Muscle layer of duodenum (tissue), 2 donors: Measurements from ENCODE around the gene PDK2.

Experiments
- H3K27ac ChIP-seq: one replicate; pipeline ENCODE4 v1.7.0; 2013; ENCODE audit warnings: mild to moderate bottlenecking, low read length
- H3K27me3 ChIP-seq: one replicate; pipeline ENCODE4 v1.7.0; 2013; ENCODE audit warnings: low read depth, mild to moderate bottlenecking, control low read depth, low read length
- H3K36me3 ChIP-seq, 2 donors: one replicate each; pipeline ENCODE4 v1.7.0; 2013; ENCODE audit warnings: low read length in 2 of 2, control low read depth in 1 of 2, mild to moderate bottlenecking in 1 of 2; ENCODE audit not compliant: insufficient read depth in 2 of 2, control insufficient read depth in 1 of 2
- H3K4me1 ChIP-seq, 2 donors: one replicate each; pipeline ENCODE4 v1.7.0; 2013; ENCODE audit warnings: low read length in 2 of 2, mild to moderate bottlenecking in 2 of 2, control low read depth in 1 of 2, moderate library complexity in 1 of 2; ENCODE audit not compliant: insufficient read depth in 2 of 2, control insufficient read depth in 1 of 2
- H3K4me3 ChIP-seq, 2 donors: one replicate each; pipeline ENCODE4 v1.7.0; 2013; ENCODE audit warnings: low read length in 2 of 2, low read depth in 1 of 2, mild to moderate bottlenecking in 1 of 2
- H3K9me3 ChIP-seq, 2 donors: one replicate each; pipeline ENCODE4 v1.7.0; 2013; ENCODE audit warnings: low read length in 2 of 2, control low read depth in 1 of 2, mild to moderate bottlenecking in 1 of 2; ENCODE audit not compliant: control insufficient read depth in 1 of 2
- donor health status: healthy.

Gene PDK2

DNA sequence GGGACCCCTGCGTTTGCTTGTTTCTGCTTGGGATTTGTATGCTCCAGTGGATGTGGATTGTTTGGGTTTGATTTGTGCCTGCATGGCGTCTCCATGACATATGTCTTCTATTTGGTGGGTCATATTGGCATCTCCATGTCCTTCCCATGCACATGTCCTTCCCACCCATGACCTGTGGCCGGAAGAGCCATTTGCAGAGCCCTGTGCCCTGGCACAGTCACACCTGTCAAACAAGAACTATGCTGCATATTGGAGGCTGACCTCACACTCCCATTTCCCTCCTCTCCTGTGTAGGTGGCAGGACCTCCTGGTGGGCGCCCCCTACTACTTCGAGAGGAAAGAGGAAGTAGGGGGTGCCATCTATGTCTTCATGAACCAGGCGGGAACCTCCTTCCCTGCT is 23.5 kb upstream of the PDK2 start:
- H3K27ac ChIP-seq: no peak overlapping the region
- no peak overlapping the region for H3K4me3 ChIP-seq
- peaks cover 20 to 41% of the 10 kb centered on the region in 2 donors for H3K36me3 ChIP-seq
- no peaks in the 10 kb centered on the region for H3K27me3 ChIP-seq
- H3K4me1 ChIP-seq: no peaks in the 10 kb centered on the region
- no peaks in the 10 kb centered on the region for H3K9me3 ChIP-seq

GRCh38 chr17:50072130-50072529 is 23.0 kb upstream of the PDK2 start:
- no peak overlapping the region for H3K27ac ChIP-seq
- H3K9me3 ChIP-seq: no peaks in the 10 kb centered on the region
- no peak overlapping the region for H3K4me3 ChIP-seq
- H3K4me1 ChIP-seq: no peaks in the 10 kb centered on the region
- no peaks in the 10 kb centered on the region for H3K27me3 ChIP-seq
- H3K36me3 ChIP-seq: peaks cover 21 to 40% of the 10 kb centered on the region in 2 donors

DNA sequence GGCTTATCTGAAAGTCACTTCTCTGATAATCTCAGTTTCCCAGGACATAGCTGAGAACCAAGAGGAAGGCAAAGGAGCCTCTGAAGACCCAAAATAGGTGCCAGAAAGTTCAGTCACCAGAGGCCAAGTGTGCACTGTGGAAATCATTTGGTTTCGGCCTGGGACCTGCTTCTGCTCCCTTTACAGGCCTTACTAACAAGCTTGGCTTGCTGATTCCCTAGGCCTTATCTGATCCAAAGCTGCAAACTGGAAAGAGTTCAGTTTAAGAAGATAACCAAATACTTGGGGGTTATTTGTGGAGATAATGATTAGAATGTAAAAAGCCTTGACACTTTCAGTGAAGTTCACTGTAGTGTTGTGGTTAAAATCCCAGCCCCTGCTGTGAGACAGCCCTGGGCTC is 22.2 kb upstream of the PDK2 start:
- peaks cover 19 to 47% of the 10 kb centered on the region in 2 donors for H3K36me3 ChIP-seq

GRCh38 chr17:50074227-50074626 is 20.9 kb upstream of the PDK2 start:
- Histone ChIP-seq H3K4me3 (no peak overlapping the region), H3K36me3 (peaks cover 25 to 56% of the 10 kb centered on the region in 2 donors), H3K9me3 (no peaks in the 10 kb centered on the region), H3K4me1 (no peaks in the 10 kb centered on the region), H3K27ac (no peak overlapping the region), H3K27me3 (no peaks in the 10 kb centered on the region)

More for the DNA sequence above, 22.2 kb upstream of the PDK2 start:
- Histone ChIP-seq H3K27ac (no peak overlapping the region), H3K27me3 (no peaks in the 10 kb centered on the region), H3K4me1 (no peaks in the 10 kb centered on the region), H3K4me3 (no peak overlapping the region), H3K9me3 (no peaks in the 10 kb centered on the region)

DNA sequence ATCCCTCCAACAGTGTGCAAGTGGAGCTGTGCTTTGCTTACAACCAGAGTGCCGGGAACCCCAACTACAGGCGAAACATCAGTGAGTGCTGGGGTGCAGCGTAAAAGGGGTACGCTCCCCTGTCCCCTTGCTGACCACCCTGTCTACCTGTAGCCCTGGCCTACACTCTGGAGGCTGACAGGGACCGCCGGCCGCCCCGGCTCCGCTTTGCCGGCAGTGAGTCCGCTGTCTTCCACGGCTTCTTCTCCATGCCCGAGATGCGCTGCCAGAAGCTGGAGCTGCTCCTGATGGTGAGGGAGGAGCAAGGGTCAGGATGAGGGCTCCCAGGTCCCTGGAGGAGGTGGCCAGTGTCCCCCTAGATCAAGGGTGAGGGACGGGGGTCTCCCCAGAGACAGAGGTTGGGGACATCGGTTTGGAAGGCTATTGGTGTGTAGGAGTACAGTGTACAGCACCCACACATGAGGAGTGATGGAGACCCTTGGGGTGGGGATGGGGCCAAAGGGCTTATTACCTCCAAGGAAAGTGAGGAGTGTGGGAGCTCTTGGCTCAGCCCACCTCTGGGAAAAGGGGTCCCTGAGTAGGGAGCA is 19.6 kb upstream of the PDK2 start:
- H3K27ac ChIP-seq: no peak overlapping the region
- H3K9me3 ChIP-seq: no peaks in the 10 kb centered on the region
- peaks cover 31 to 57% of the 10 kb centered on the region in 2 donors for H3K36me3 ChIP-seq
- no peak overlapping the region for H3K4me3 ChIP-seq
- H3K27me3 ChIP-seq: no peaks in the 10 kb centered on the region
- no peaks in the 10 kb centered on the region for H3K4me1 ChIP-seq

GRCh38 chr17:50076221-50076590 is 18.9 kb upstream of the PDK2 start:
- H3K36me3 ChIP-seq: peaks cover 32 to 57% of the 10 kb centered on the region in 2 donors
- no peaks in the 10 kb centered on the region for H3K27me3 ChIP-seq
- no peaks in the 10 kb centered on the region for H3K9me3 ChIP-seq
- H3K27ac ChIP-seq: no peak overlapping the region
- no peaks in the 10 kb centered on the region for H3K4me1 ChIP-seq
- no peak overlapping the region for H3K4me3 ChIP-seq

DNA sequence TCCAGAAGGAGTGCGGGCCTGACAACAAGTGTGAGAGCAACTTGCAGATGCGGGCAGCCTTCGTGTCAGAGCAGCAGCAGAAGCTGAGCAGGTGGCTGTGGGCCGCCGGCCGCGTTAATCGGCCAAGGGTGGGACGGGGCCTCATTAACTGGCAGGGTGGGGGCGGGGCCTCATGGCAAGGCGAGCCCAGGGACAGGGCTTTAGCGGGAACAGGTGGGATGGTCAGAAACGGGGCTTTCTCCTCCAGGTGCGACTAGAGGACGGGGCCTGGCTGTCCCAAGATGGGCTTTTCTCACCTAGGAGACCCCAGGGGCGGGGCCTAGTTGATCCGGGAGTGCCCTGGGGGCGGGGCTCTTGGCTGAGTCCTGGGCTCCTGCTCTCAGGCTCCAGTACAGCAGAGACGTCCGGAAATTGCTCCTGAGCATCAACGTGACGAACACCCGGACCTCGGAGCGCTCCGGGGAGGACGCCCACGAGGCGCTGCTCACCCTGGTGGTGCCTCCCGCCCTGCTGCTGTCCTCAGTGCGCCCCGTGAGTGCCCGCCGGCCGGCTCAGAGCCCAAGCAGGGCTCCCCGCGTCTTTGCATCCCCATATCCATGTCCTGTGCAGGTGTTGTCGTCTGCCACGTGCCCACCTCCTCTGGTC is 18.4 kb upstream of the PDK2 start:
- Histone ChIP-seq H3K27me3 (no peaks in the 10 kb centered on the region), H3K9me3 (no peaks in the 10 kb centered on the region), H3K36me3 (peaks cover 29 to 57% of the 10 kb centered on the region in 2 donors), H3K27ac (no peak overlapping the region), H3K4me3 (no peak overlapping the region), H3K4me1 (no peaks in the 10 kb centered on the region)

DNA sequence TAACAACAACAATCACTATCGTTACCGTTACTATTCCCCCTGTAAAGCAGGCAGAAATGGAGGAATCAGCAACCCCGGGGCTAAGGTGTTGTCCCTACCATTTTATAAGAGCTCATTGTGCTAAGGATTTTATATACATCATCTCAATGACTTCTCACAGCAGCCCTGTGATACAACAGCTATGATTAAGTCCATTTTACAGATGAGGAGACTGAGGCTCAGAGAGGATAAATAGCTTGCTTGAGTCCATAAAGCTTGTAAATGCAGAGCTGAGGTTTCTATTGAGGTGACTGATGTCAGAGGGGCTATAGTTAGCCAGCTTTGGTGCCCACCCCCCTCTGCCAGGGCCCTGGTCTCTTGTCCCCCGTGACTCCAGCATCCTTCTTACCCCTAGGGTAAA is 16.7 kb upstream of the PDK2 start:
- Histone ChIP-seq H3K36me3 (peaks cover 32 to 53% of the 10 kb centered on the region in 2 donors), H3K27me3 (no peaks in the 10 kb centered on the region), H3K4me1 (no peaks in the 10 kb centered on the region), H3K9me3 (no peaks in the 10 kb centered on the region), H3K27ac (no peak overlapping the region), H3K4me3 (no peak overlapping the region)

DNA sequence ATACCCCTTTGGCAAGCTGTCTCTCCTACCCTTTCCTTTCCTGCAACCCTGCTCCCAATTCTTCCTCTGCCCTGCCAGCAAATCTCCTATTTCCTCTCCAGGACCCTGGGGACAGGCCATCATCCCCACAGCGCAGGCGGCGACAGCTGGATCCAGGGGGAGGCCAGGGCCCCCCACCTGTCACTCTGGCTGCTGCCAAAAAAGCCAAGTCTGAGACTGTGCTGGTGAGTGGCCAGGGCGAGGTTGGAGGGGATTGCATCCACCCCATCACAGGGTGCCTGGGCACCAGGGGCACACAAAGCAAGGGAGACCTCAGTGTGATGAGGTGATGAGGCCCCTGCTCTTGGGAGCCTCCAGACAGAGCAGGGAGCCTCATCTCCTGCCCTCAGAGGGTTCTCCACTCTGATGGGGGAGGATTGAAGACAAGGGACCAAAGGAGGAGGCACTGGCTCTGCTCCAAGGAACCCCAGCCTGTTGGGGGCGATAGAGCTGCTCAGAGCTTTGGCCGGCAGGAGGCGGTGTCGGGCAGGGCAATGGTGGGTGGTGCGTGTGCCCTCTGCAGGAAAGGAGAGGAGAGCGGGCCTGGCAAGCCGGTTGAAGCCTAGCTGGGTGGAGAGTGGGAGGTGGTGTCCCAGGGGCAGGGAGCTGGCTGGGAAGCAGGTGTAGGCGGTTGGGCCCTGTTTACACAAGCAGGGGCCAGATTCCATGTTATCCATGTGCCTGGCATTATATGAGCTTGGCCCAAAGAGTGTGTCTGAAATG is 15.6 kb upstream of the PDK2 start:
- Histone ChIP-seq H3K9me3 (no peaks in the 10 kb centered on the region), H3K27me3 (no peaks in the 10 kb centered on the region), H3K36me3 (peaks cover 32 to 48% of the 10 kb centered on the region in 2 donors), H3K4me1 (no peaks in the 10 kb centered on the region), H3K27ac (no peak overlapping the region), H3K4me3 (no peak overlapping the region)

DNA sequence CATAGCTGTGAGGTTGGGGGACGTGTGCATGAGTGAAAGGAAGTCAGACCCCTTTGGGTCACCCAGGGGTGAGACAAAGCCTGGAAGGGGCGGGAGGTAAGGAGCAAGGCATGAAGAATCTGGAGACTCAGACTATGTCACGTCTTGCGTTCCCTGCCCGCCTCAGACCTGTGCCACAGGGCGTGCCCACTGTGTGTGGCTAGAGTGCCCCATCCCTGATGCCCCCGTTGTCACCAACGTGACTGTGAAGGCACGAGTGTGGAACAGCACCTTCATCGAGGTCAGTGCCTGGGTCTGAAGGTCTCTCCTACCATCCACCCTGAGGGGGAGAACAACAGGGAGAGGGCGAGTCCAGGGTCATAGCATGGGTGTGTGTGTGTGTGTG is 15.1 kb upstream of the PDK2 start:
- H3K4me3 ChIP-seq: no peak overlapping the region
- H3K9me3 ChIP-seq: no peaks in the 10 kb centered on the region
- H3K4me1 ChIP-seq: no peaks in the 10 kb centered on the region
- no peaks in the 10 kb centered on the region for H3K27me3 ChIP-seq
- H3K36me3 ChIP-seq: peaks cover 28 to 48% of the 10 kb centered on the region in 2 donors
- no peak overlapping the region for H3K27ac ChIP-seq

DNA sequence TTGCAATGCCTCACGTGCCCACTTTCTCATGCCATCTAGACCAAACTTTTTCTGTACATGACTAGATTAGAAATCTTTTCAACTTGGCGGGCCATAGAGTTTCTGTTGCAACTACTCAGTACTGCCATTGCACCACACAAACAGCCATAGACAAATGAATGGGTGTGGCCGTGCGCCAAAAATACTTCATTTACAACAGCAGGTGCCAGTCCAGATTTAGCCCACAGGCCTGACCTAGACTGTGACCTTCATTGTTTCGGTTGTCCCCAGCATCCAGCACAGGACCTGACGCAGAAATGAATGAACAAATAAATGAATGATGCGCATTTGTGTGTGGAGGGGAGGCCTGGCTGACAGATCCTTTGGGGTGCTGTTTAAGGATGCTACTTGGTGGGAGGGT is 14.3 kb upstream of the PDK2 start:
- no peaks in the 10 kb centered on the region for H3K9me3 ChIP-seq

More for the DNA sequence above, 14.3 kb upstream of the PDK2 start:
- peaks cover 28 to 43% of the 10 kb centered on the region in 2 donors for H3K36me3 ChIP-seq
- no peaks in the 10 kb centered on the region for H3K4me1 ChIP-seq
- H3K27me3 ChIP-seq: no peaks in the 10 kb centered on the region
- no peak overlapping the region for H3K27ac ChIP-seq
- no peak overlapping the region for H3K4me3 ChIP-seq
